ENCODE data around the gene REPS1. TPM values are rescaled to one million over a fixed set of nuclear protein-coding genes. Genes with fewer than 3 reads are reported as not detected.

The REPS1 gene
- total RNA-seq, 1 donor from 2014 or later = 58.8 TPM

DNA sequence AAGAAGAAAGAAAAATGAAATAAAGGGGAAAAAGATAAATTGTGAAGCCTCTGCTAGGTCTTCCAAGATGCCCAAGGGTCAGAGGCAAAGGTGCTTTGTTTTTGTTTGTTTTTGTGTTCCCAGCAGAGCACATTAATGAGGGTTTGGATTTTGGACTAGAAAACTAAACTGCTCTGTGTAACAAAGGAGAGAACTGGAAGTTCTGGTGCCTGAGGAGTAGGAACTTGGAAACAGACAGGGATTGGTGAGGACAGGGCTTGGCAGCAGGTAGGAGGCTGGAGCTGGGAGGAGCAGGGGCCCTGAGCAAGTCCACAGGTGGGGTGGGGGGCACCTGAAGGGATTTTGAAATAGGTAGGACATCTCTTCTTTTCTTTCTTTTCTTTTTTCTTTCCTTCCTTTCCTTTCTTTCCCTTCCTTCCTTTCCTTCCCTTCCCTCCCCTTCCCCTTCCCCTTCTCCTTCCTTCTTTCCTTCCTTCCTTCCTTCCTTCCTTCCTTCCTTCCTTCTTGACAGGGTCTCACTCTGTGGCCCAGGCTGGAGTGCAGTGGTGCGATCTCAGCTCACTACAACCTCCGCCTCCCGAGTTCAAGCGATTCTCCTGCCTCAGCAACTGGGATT is 25.2 kb upstream of the REPS1 start:
- no peak overlapping the region for H3K27ac Mint-ChIP-seq
- H3K4me3 Mint-ChIP-seq = no peak overlapping the region
- no peak for ATAC-seq (ENCODE audit: low read depth)
- no peaks in the 10 kb centered on the region for H3K36me3 Mint-ChIP-seq (ENCODE audit: low read depth)
- intact Hi-C loops (cut with micrococcal nuclease) = no loop called here
- peaks cover 20% of the 10 kb centered on the region for H3K4me1 Mint-ChIP-seq
- H3K27me3 Mint-ChIP-seq = no peaks in the 10 kb centered on the region
- ChIA-PET CTCF (no interaction called here), POLR2A (no interaction called here)
- no peak for DNase-seq
- no peaks in the 10 kb centered on the region for H3K9me3 Mint-ChIP-seq
- TF ChIP-seq CTCF (IDR thresholded peaks at IDR 0.05) = no peak

- H3K4me1 Mint-ChIP-seq = peaks cover 23% of the 10 kb centered on the region
- POLR2A ChIA-PET = no interaction called here
Observed at GRCh38 chr6:139011980-139012379, 23.9 kb upstream of the REPS1 start.

DNA sequence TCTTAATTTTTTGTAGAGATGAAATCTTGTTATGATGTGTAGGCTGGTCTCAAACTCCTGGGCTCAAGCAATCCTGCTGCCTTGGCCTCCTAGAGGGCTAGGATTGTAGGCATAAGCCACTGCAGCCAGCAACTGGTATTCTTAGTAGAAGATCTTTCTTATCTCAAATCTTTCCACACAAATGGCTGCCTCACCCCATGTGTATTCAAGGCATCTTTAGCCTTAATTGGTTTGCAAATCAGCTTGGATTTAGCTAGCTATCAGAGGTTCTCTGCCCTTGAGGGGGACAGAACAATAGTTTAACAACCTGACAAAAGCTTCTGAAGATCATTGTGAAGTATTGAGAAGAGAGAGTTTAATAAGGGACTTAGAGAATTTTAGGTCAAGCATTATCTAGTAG is 22.6 kb upstream of the REPS1 start:
- ChIA-PET CTCF (no interaction called here), POLR2A (no interaction called here)
- no peaks in the 10 kb centered on the region for H3K36me3 Mint-ChIP-seq (ENCODE audit: low read depth)

More at GRCh38 chr6:139011980-139012379, 23.9 kb upstream of the REPS1 start:
- H3K36me3 Mint-ChIP-seq (ENCODE audit: low read depth) = no peaks in the 10 kb centered on the region
- no peak for TF ChIP-seq CTCF (IDR thresholded peaks at IDR 0.05)
- ATAC-seq (ENCODE audit: low read depth) (no peak), DNase-seq (no peak)
- intact Hi-C loops (cut with micrococcal nuclease) = no loop called here
- H3K27me3 Mint-ChIP-seq = no peaks in the 10 kb centered on the region
- CTCF ChIA-PET = no interaction called here
- H3K4me3 Mint-ChIP-seq = no peak overlapping the region
- no peak overlapping the region for H3K27ac Mint-ChIP-seq
- H3K9me3 Mint-ChIP-seq = peaks cover 5% of the 10 kb centered on the region

DNA sequence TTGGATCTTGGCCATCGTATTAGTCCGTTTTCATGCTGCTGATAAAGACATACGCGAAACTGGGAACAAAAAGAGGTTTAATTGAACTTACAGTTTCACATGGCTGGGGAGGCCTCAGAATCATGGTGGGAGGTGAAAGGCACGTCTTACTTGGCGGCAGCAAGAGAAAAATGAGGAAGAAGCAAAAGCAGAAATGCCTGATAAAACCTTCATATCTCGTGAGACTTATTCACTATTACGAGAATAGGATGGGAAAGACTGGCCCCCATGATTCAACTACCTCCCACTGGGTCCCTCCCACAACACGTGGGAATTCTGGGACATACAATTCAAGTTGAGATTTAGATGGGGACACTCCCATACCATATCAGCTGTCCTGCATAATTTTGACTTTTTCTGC is 20.1 kb upstream of the REPS1 start:
- no peak for TF ChIP-seq CTCF (IDR thresholded peaks at IDR 0.05)
- H3K9me3 Mint-ChIP-seq = peaks cover 5% of the 10 kb centered on the region
- H3K36me3 Mint-ChIP-seq (ENCODE audit: low read depth) = no peaks in the 10 kb centered on the region
- H3K27ac Mint-ChIP-seq = no peak overlapping the region
- ATAC-seq (ENCODE audit: low read depth) (no peak), DNase-seq (no peak)
- no peaks in the 10 kb centered on the region for H3K27me3 Mint-ChIP-seq
- intact Hi-C loops (cut with micrococcal nuclease) = no loop called here
- POLR2A ChIA-PET = no interaction called here
- peaks cover 13% of the 10 kb centered on the region for H3K4me1 Mint-ChIP-seq
- no peak overlapping the region for H3K4me3 Mint-ChIP-seq
- CTCF ChIA-PET = no interaction called here

More for the DNA sequence above, 22.6 kb upstream of the REPS1 start:
- ATAC-seq (ENCODE audit: low read depth) = no peak
- no peak overlapping the region for H3K27ac Mint-ChIP-seq
- DNase-seq = no peak
- intact Hi-C loops (cut with micrococcal nuclease) = no loop called here
- H3K4me1 Mint-ChIP-seq = peaks cover 15% of the 10 kb centered on the region
- peaks cover 5% of the 10 kb centered on the region for H3K9me3 Mint-ChIP-seq
- no peaks in the 10 kb centered on the region for H3K27me3 Mint-ChIP-seq
- TF ChIP-seq CTCF (IDR thresholded peaks at IDR 0.05) = no peak
- H3K4me3 Mint-ChIP-seq = no peak overlapping the region

DNA sequence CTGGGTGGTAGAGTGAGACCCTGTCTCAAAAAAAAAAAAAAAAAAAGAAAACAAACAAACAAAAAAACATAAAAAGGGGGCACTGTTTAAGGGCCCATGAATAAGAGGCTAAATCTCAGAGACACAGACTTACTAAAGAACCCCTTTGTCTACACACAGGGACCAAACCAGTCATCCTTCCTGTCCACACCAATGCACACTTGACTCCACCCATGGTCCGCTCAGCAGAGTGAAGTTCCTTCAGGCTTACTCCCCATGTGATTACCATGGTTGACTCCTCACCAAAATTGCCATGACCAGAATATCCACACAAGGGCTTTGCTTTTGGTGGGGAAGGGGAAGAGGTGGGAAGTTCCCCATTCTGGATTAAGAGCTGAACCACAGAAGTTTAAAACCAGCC is 19.4 kb upstream of the REPS1 start:
- no peaks in the 10 kb centered on the region for H3K27me3 Mint-ChIP-seq
- no peak overlapping the region for H3K27ac Mint-ChIP-seq
- intact Hi-C loops (cut with micrococcal nuclease) = no loop called here
- H3K4me1 Mint-ChIP-seq = peaks cover 13% of the 10 kb centered on the region
- POLR2A ChIA-PET = interaction anchor here (0.6 kb wide), 1 partner anchor 141 kb away, joined by 14 read pairs; no protein-coding TSS in a partner anchor
- no peak overlapping the region for H3K4me3 Mint-ChIP-seq
- H3K36me3 Mint-ChIP-seq (ENCODE audit: low read depth) = no peaks in the 10 kb centered on the region
- ATAC-seq (ENCODE audit: low read depth) (peak; percentile 52), DNase-seq (no peak)
- TF ChIP-seq CTCF (IDR thresholded peaks at IDR 0.05) = no peak
- CTCF ChIA-PET = no interaction called here
- H3K9me3 Mint-ChIP-seq = peaks cover 5% of the 10 kb centered on the region
